ENCODE data around the gene TRNT1. TPM values are rescaled to one million over a fixed set of nuclear protein-coding genes. Genes with fewer than 3 reads are reported as not detected.

Gene TRNT1
- total and polyA plus RNA-seq, 2 of the 8 experiments (the other 6 are each of a cell fraction or from before 2014, with no cell fraction given): 7.2 to 33.1 TPM

GRCh38 chr3:3087279-3087678 is 39.5 kb upstream of the TRNT1 start (continued):
- no peak for TF ChIP-seq CHD7 (IDR thresholded peaks at IDR 0.05; ENCODE audit: insufficient replicate concordance, low read length)
